OCI-LY7 (cell line): ENCODE measurements around the gene UNC79. TPM values are rescaled to one million over a fixed set of nuclear protein-coding genes. Genes with fewer than 3 reads are reported as not detected.

Source experiments
- BruUV-seq: library from RNA; stranded (reverse); fragments of 400-500 nt; replicated peaks from 2 replicates; lab custom pipeline; 2021; lab: Mats Ljungman, UMichigan
- CTCF ChIA-PET: fragments of 300-600 bp; sonication (Branson Sonifier 250); formaldehyde crosslinking; loops from one replicate; lab custom pipeline; 2022; ENCODE audit warnings: antibody characterized with exemption; ENCODE audit not compliant: unreplicated experiment; lab: Charles Lee
- POLR2A ChIA-PET: fragments of 300-600 bp; sonication (Branson Sonifier 250); formaldehyde crosslinking; loops from one replicate; lab custom pipeline; 2022; ENCODE audit warnings: antibody characterized with exemption; lab: Charles Lee
- DNase-seq: peaks from one replicate; pipeline ENCODE4 v3.0.0-alpha.2; 2015; ENCODE audit warnings: low spot score
- H2AFZ ChIP-seq: fragments of 200-600 bp; sonication (generic), shearing (Covaris generic); 2 replicates; pipeline ENCODE4 v1.6.1; 2014; ENCODE audit warnings: mild to moderate bottlenecking, antibody characterized with exemption, low read length, moderate library complexity
- H3K27ac ChIP-seq: fragments of 200-600 bp; sonication (generic); 2 replicates; pipeline ENCODE4 v1.5.1; 2014; ENCODE audit warnings: mixed run types, low read depth, mild to moderate bottlenecking, moderate library complexity, low read length, inconsistent platforms; ENCODE audit not compliant: poor library complexity, severe bottlenecking
- H3K36me3 ChIP-seq: fragments of 200-600 bp; sonication (generic); 2 replicates; pipeline ENCODE4 v1.6.1; 2014; ENCODE audit warnings: mild to moderate bottlenecking, antibody characterized with exemption, low read length, moderate library complexity, mixed read lengths; ENCODE audit not compliant: insufficient read depth
- H3K4me1 ChIP-seq: fragments of 200-600 bp; sonication (generic); 2 replicates; pipeline ENCODE4 v1.5.1; 2014; ENCODE audit warnings: mild to moderate bottlenecking, low read length; ENCODE audit not compliant: insufficient read depth, poor library complexity, severe bottlenecking
- H3K4me2 ChIP-seq: fragments of 200-600 bp; sonication (generic); 2 replicates; pipeline ENCODE4 v1.6.1; 2014; ENCODE audit warnings: mild to moderate bottlenecking, low read length
- H3K4me3 ChIP-seq: fragments of 200-600 bp; sonication (generic); 2 replicates; pipeline ENCODE4 v1.5.1; 2014; ENCODE audit warnings: mild to moderate bottlenecking, low read depth, low read length; ENCODE audit not compliant: poor library complexity, severe bottlenecking
- H3K79me2 ChIP-seq: fragments of 200-600 bp; sonication (generic); 2 replicates; pipeline ENCODE4 v1.6.1; 2016; ENCODE audit warnings: low read depth, mild to moderate bottlenecking, low read length, moderate library complexity, mixed read lengths; ENCODE audit not compliant: insufficient read depth
- H3K9me2 ChIP-seq: fragments of 200-600 bp; sonication (generic); 2 replicates; pipeline ENCODE4 v1.6.1; 2016; ENCODE audit warnings: mild to moderate bottlenecking, low read length, mixed read lengths; ENCODE audit not compliant: insufficient read depth
- H3K9me3 ChIP-seq: fragments of 200-600 bp; sonication (generic); 2 replicates; pipeline ENCODE4 v1.6.1; 2014; ENCODE audit warnings: mild to moderate bottlenecking, mixed run types, low read length, mixed read lengths
- H4K20me1 ChIP-seq: fragments of 200-600 bp; sonication (generic); 2 replicates; pipeline ENCODE4 v1.6.1; 2014; ENCODE audit warnings: mild to moderate bottlenecking, antibody characterized with exemption, low read length, moderate library complexity, mixed read lengths; ENCODE audit not compliant: insufficient read depth
- EZH2phosphoT487 ChIP-seq: fragments of 200-600 bp; sonication (generic); IDR thresholded peaks from 2 replicates; pipeline ENCODE4 v1.6.1; 2018; ENCODE audit warnings: low read depth, borderline replicate concordance, mild to moderate bottlenecking, mixed run types, antibody characterized with exemption, low read length, moderate library complexity, mixed read lengths
- intact Hi-C: fragments of 100-400 bp; cut with micrococcal nuclease; formaldehyde crosslinking; loops from one replicate; pipeline ENCODE4 v1.10.0; 2022; ENCODE audit not compliant: unreplicated experiment
- total RNA-seq, 2 experiments: library from RNA; depleted of rRNA in 1 of 2; stranded (reverse); fragments of >200 nt in 1 of 2; shearing (Covaris generic) in 1 of 2; gene quantifications; 2 replicates each; pipeline ENCODE4 v1.2.3, GENCODE V29; 2014 to 2022
- TF ChIP-seq, protein P1 (sequence below): fragments of 200-600 bp; sonication (generic); conservative IDR thresholded peaks from 2 replicates; pipeline ENCODE4 v1.5.1; 2014; ENCODE audit warnings: mild to moderate bottlenecking, antibody characterized with exemption, low read length, moderate library complexity, mixed read lengths

UNC79 gene
- total RNA-seq, 2 experiments from 2014 or later: 0.17 to 0.19 TPM

DNA sequence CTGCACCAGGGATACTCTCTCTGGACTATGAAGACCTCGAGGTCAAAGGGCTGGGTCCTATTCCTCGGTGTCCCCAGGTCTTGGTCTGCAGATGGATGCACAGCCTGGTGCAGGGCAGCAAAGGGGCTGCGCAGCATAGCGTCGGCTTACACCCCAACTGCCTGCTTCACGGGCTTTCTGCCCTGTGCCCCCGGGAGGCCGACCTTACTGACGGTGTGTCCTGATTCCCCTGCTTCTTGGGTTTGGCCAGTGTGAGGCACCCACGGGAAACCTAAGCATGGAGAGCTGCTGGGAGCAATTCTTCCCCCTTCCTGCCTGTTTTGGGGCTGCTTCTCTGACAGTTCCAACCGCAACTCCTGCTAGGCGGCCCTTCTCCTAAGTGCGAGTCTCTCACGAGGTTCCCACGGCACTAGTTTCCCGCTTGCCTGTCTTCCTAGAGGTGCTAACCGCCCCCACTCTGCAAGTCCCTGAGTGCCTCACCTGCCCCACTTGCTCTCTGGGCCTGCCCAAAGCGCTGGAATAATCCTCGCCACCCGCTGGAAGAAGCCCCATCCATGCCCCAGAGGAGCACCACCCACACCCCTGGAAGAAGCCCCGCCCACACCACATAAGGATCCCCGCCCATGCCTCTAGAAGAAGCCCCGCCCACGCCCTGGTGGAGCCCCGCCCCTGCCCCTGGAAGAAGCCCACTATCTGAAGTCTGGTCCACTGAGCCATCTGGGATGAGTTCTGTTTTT, 303.5 kb downstream of the UNC79 start:
- DNase-seq: peak; percentile 19
- ChIA-PET CTCF (no interaction called here), POLR2A (interaction anchor here (0.7 kb wide), 1 partner anchor 46 kb away, joined by 6 read pairs; no protein-coding TSS in a partner anchor)
- no peak overlapping the region for H3K4me3 ChIP-seq
- no peak overlapping the region for H2AFZ ChIP-seq
- no peaks in the 10 kb centered on the region for H3K79me2 ChIP-seq
- H4K20me1 ChIP-seq: no peaks in the 10 kb centered on the region
- no peaks in the 10 kb centered on the region for H3K36me3 ChIP-seq
- H3K9me3 ChIP-seq: no peaks in the 10 kb centered on the region
- no peak overlapping the region for H3K4me2 ChIP-seq
- no peaks in the 10 kb centered on the region for H3K4me1 ChIP-seq
- H3K9me2 ChIP-seq: no peaks in the 10 kb centered on the region
- H3K27ac ChIP-seq: no peak overlapping the region
- intact Hi-C loops: no loop called here
- no TSS peak for BruUV-seq
- no peak for TF ChIP-seq EZH2phosphoT487
- TF ChIP-seq, protein P1, sequence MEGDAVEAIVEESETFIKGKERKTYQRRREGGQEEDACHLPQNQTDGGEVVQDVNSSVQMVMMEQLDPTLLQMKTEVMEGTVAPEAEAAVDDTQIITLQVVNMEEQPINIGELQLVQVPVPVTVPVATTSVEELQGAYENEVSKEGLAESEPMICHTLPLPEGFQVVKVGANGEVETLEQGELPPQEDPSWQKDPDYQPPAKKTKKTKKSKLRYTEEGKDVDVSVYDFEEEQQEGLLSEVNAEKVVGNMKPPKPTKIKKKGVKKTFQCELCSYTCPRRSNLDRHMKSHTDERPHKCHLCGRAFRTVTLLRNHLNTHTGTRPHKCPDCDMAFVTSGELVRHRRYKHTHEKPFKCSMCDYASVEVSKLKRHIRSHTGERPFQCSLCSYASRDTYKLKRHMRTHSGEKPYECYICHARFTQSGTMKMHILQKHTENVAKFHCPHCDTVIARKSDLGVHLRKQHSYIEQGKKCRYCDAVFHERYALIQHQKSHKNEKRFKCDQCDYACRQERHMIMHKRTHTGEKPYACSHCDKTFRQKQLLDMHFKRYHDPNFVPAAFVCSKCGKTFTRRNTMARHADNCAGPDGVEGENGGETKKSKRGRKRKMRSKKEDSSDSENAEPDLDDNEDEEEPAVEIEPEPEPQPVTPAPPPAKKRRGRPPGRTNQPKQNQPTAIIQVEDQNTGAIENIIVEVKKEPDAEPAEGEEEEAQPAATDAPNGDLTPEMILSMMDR: no peak

DNA sequence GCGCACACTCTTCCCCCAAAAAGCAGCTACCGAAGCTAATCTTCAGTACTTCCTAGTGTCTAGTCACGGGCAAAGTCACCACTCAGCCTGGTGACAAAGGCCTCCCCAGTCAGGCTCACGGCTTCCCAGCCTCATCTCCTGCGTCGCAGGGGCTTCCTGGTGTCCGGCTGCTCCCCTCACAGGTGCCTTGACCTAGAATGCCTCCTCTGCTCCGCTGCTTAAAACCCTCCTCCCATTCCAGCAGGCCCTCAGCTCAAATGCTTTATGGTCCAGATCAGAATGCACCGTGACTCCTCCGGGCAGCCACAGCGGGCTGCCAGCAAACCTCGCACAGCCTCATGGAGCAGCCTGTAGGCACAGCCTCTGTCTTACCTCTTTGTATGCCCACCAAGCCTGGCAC, 304.5 kb downstream of the UNC79 start:
- no peaks in the 10 kb centered on the region for H3K79me2 ChIP-seq
- no peaks in the 10 kb centered on the region for H4K20me1 ChIP-seq
- TF ChIP-seq, protein P1: no peak
- TF ChIP-seq EZH2phosphoT487: no peak
- no peaks in the 10 kb centered on the region for H3K9me2 ChIP-seq
- H3K27ac ChIP-seq: no peak overlapping the region
- POLR2A ChIA-PET: interaction anchor here (0.7 kb wide), 1 partner anchor 45 kb away, joined by 6 read pairs; no protein-coding TSS in a partner anchor
- no peak overlapping the region for H3K4me2 ChIP-seq
- DNase-seq: no peak
- no TSS peak for BruUV-seq
- intact Hi-C loops: no loop called here
- no peaks in the 10 kb centered on the region for H3K4me1 ChIP-seq
- H2AFZ ChIP-seq: no peak overlapping the region
- no peaks in the 10 kb centered on the region for H3K36me3 ChIP-seq
- CTCF ChIA-PET: no interaction called here
- H3K9me3 ChIP-seq: no peaks in the 10 kb centered on the region
- H3K4me3 ChIP-seq: no peak overlapping the region

DNA sequence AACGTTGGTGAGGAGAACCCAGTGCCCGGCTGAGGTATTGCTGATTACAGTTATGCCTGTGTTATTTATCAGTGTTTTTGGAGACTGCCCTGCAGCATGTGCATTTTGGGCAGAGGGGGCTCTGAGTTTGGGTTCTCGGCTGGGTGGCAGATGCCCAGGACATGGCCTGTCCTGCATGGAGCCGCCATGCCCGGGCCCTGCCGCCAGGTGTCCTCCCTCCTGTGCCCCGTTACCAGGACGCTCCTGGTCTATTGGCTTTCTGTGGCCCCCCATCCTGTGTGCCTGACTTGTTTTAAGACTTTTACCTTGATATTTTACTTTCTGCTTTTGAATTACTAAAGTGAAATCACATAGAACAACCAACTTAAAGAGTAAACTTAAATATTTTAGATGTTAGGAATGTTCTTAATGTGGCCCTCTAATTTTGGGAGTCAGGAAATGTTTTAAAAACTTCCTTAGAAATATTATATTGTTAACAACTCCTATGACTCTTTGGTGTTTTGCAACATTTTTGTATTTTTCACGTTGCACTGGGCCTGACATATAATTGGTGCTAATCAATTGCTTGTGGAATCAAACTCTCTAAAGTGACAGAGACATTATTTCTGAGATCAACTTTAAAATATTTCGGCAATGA, 305.8 kb downstream of the UNC79 start:
- intact Hi-C loops: no loop called here
- Histone ChIP-seq H2AFZ (no peak overlapping the region), H3K4me2 (no peak overlapping the region), H3K9me3 (no peaks in the 10 kb centered on the region), H4K20me1 (no peaks in the 10 kb centered on the region), H3K27ac (no peak overlapping the region), H3K9me2 (no peaks in the 10 kb centered on the region), H3K36me3 (no peaks in the 10 kb centered on the region), H3K4me3 (no peak overlapping the region), H3K79me2 (no peaks in the 10 kb centered on the region), H3K4me1 (no peaks in the 10 kb centered on the region)
- ChIA-PET CTCF (no interaction called here), POLR2A (no interaction called here)
- no TSS peak for BruUV-seq
- no peak for TF ChIP-seq EZH2phosphoT487
- TF ChIP-seq, protein P1: peak; percentile 51; the same call in 1 of the 2 replicates
- peak; percentile 2 for DNase-seq
